ENCODE data around the gene CYBC1.
"Not testable (repeated sequence)": the region's sequence is repeated elsewhere in the genome, so short reads cannot be mapped to it uniquely, and the experiment has no call there.

- not testable (repeated sequence) for TF ChIP-seq POLR2AphosphoS5 (IDR thresholded peaks at IDR 0.05; ENCODE audit: borderline replicate concordance, low read depth, low read length); EZH2 (IDR thresholded peaks at IDR 0.05); FOXP2 (optimal IDR thresholded peaks at IDR 0.05; ENCODE audit: control extremely low read depth, extremely low read length, insufficient read depth)
Measured at GRCh38 chr17:82453706-82454105, 3.2 kb upstream of the CYBC1 start.

Data from SK-N-MC (cell line).